MCF 10A (cell line): ENCODE data around the gene EDAR. TPM values are rescaled to one million over a fixed set of nuclear protein-coding genes. Genes with fewer than 3 reads are reported as not detected.
A peak's percentile ranks its signal among the peaks of the same experiment; 100 is the strongest.

Source experiments
- BruUV-seq: library from RNA; stranded (reverse); fragments of 400-500 nt; replicated peaks from 2 replicates; lab custom pipeline; 2021; lab: Mats Ljungman, UMichigan
- CTCF ChIA-PET: fragments of 300-600 bp; sonication (Branson Sonifier 250); formaldehyde crosslinking; extraction: SDS; loops from one replicate; lab custom pipeline; 2021; ENCODE audit warnings: antibody characterized with exemption, inconsistent platforms; lab: Yijun Ruan, JAX
- POLR2A ChIA-PET: fragments of 300-600, 350-650 bp; sonication (Branson Sonifier 250); formaldehyde crosslinking; extraction: SDS; loops from one replicate; lab custom pipeline; 2020; ENCODE audit warnings: antibody characterized with exemption, inconsistent platforms; lab: Yijun Ruan, JAX
- DNase-seq: peaks from one replicate; pipeline ENCODE4 v3.0.0-alpha.2; 2018; ENCODE audit not compliant: unreplicated experiment
- H3K27ac Mint-ChIP-seq: one replicate; pipeline ENCODE4 v1.8.0; 2022; ENCODE audit warnings: mild to moderate bottlenecking, low read depth, mixed read lengths; ENCODE audit not compliant: unreplicated experiment
- H3K27me3 Mint-ChIP-seq: one replicate; pipeline ENCODE4 v1.8.0; 2022; ENCODE audit warnings: mixed read lengths; ENCODE audit not compliant: insufficient read depth, unreplicated experiment
- H3K36me3 Mint-ChIP-seq: one replicate; pipeline ENCODE4 v1.8.0; 2022; ENCODE audit warnings: mild to moderate bottlenecking, moderate library complexity, mixed read lengths; ENCODE audit not compliant: insufficient read depth, unreplicated experiment
- H3K4me1 Mint-ChIP-seq: one replicate; pipeline ENCODE4 v1.8.0; 2022; ENCODE audit warnings: mixed read lengths; ENCODE audit not compliant: insufficient read depth, unreplicated experiment
- H3K4me3 Mint-ChIP-seq: one replicate; pipeline ENCODE4 v1.8.0; 2022; ENCODE audit warnings: mild to moderate bottlenecking, moderate library complexity, mixed read lengths; ENCODE audit not compliant: unreplicated experiment
- H3K9me3 Mint-ChIP-seq: one replicate; pipeline ENCODE4 v1.8.0; 2022; ENCODE audit warnings: mixed read lengths; ENCODE audit not compliant: unreplicated experiment
- intact Hi-C: fragments of 100-400 bp; cut with micrococcal nuclease; formaldehyde crosslinking; loops from 2 replicates; pipeline ENCODE4 v1.14.1; 2022
- total RNA-seq: library from RNA; stranded (reverse); gene quantifications from 2 replicates; pipeline ENCODE4 v1.2.3, GENCODE V29; 2022
- TF ChIP-seq, protein P1 (sequence below): fragments of 200-600 bp; IDR thresholded peaks from one replicate; pipeline ENCODE4 v1.8.0; 2022; ENCODE audit warnings: antibody characterized with exemption, mild to moderate bottlenecking; ENCODE audit not compliant: unreplicated experiment

Gene EDAR
- total RNA-seq, 1 experiment from 2014 or later: 0.14 TPM

DNA sequence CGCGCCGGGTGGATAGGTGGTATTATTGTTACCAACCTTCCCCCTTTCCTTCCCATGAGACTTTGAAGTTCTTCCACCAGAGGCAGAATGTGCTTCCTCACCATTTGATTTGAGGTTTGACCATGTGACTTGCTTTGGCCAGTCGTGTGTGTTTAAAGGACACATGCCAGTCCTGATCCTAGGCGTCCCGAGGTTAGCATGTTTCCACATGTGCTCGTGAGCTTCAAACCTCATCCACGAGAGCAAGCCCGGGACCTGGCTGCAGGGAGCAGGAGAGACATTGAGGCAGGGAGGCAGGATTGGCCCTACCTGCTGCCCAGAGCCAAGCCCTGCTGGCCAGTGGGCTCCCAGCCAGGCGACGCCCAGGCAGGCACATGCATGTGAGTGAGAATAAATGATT, 27.4 kb upstream of the EDAR start:
- no peaks in the 10 kb centered on the region for H3K4me1 Mint-ChIP-seq
- no peak overlapping the region for H3K4me3 Mint-ChIP-seq
- H3K27ac Mint-ChIP-seq: no peak overlapping the region
- H3K36me3 Mint-ChIP-seq: no peaks in the 10 kb centered on the region
- BruUV-seq: no TSS peak
- ChIA-PET POLR2A (interaction anchor here (0.5 kb wide), 1 partner anchor 911 kb away, joined by 3 read pairs; no protein-coding TSS in a partner anchor), CTCF (no interaction called here)
- DNase-seq: no peak
- H3K9me3 Mint-ChIP-seq: no peaks in the 10 kb centered on the region
- H3K27me3 Mint-ChIP-seq: peaks cover 50% of the 10 kb centered on the region
- intact Hi-C loops: no loop called here
- TF ChIP-seq, protein P1, sequence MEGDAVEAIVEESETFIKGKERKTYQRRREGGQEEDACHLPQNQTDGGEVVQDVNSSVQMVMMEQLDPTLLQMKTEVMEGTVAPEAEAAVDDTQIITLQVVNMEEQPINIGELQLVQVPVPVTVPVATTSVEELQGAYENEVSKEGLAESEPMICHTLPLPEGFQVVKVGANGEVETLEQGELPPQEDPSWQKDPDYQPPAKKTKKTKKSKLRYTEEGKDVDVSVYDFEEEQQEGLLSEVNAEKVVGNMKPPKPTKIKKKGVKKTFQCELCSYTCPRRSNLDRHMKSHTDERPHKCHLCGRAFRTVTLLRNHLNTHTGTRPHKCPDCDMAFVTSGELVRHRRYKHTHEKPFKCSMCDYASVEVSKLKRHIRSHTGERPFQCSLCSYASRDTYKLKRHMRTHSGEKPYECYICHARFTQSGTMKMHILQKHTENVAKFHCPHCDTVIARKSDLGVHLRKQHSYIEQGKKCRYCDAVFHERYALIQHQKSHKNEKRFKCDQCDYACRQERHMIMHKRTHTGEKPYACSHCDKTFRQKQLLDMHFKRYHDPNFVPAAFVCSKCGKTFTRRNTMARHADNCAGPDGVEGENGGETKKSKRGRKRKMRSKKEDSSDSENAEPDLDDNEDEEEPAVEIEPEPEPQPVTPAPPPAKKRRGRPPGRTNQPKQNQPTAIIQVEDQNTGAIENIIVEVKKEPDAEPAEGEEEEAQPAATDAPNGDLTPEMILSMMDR: no peak

DNA sequence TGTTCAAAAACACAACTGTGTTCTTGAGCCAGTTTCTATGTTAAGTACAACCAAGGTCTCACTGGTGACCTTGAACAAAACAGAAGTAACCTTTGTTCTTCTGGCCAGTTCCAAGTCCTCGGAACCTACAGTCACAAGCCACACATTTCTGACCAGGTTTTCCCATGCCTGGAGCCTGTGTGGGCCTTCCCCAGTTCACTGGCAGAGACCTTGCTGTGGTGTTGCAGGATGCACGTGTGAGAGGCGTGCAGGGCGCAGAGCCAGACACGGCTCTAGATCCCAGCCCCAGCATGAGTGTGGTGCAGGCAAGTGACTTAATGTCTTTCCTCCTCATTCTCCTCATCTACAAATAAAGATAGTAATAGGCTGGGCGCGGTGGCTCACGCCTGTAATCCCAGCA, 25.5 kb upstream of the EDAR start:
- intact Hi-C loops: no loop called here
- ChIA-PET POLR2A (interaction anchor here (0.6 kb wide), 1 partner anchor 1856 kb away, joined by 3 read pairs; no protein-coding TSS in a partner anchor), CTCF (no interaction called here)
- DNase-seq: no peak
- H3K4me3 Mint-ChIP-seq: no peak overlapping the region
- H3K27me3 Mint-ChIP-seq: peaks cover 31% of the 10 kb centered on the region
- H3K27ac Mint-ChIP-seq: no peak overlapping the region
- no peaks in the 10 kb centered on the region for H3K9me3 Mint-ChIP-seq
- no peaks in the 10 kb centered on the region for H3K36me3 Mint-ChIP-seq
- no TSS peak for BruUV-seq
- TF ChIP-seq, protein P1: no peak
- no peaks in the 10 kb centered on the region for H3K4me1 Mint-ChIP-seq

DNA sequence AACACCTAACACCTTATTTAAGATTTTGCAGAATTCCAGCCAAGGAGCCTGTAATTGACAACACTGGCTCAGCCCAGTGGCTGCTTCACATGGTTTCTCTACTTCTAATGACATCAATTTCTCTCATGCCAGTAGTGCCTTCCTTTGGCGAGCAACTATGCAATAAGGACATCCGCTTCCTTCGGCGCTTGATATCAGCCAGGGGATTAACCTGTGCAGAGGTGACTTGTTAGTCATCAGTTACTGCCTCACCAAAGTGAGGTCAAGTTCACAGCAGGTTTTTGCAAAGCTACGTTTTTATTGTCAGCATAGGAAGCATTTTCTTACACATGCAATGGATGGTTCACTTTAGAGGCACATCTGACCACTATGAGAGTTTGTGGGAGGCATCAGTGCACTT, 24.0 kb upstream of the EDAR start:
- H3K36me3 Mint-ChIP-seq: no peaks in the 10 kb centered on the region
- ChIA-PET POLR2A (no interaction called here), CTCF (no interaction called here)
- H3K4me1 Mint-ChIP-seq: no peaks in the 10 kb centered on the region
- no peaks in the 10 kb centered on the region for H3K9me3 Mint-ChIP-seq
- H3K27ac Mint-ChIP-seq: no peak overlapping the region
- BruUV-seq: no TSS peak
- peaks cover 17% of the 10 kb centered on the region for H3K27me3 Mint-ChIP-seq
- no peak for DNase-seq
- H3K4me3 Mint-ChIP-seq: no peak overlapping the region
- TF ChIP-seq, protein P1: no peak
- intact Hi-C loops: no loop called here

DNA sequence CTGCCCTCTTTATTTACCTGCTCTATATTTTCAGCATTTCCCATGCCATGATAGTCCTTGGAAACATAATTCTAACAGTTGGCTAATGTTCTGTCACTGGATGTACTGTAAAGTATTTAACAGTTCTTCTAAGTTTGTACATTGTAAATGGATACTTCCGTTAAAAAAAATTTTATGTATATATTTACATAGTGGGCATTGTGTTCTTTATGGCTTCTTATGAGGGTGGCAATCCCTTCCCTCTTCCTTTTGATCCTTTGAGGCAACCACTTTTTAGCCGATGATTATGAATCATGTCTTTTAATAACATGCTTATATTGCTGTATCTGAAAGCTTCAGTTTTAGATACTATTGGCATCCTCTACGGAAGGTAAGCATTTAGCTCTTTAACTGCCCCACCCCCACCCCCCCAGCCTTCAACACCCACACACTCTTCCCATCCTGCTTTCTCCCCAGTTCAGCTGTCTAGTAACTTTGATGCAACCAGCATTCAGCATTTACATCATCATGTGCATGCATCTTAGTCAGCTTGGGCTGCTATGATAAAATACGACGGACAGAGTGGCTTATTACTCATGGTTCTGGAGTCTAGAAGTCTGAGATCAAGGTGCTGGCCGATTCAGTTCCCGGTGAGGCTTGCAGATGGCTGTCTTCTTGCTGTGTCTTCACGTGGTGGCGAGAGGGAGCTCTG, 21.0 kb upstream of the EDAR start:
- POLR2A ChIA-PET: interaction anchor here (1.6 kb wide), 1 partner anchor 11 kb away, joined by 3 read pairs; no protein-coding TSS in a partner anchor
- no peaks in the 10 kb centered on the region for H3K36me3 Mint-ChIP-seq
- no peak overlapping the region for H3K4me3 Mint-ChIP-seq
- TF ChIP-seq, protein P1: no peak
- CTCF ChIA-PET: interaction anchor here (0.7 kb wide), 1 partner anchor 23 kb away, joined by 4 read pairs; no protein-coding TSS in a partner anchor
- intact Hi-C loops: no loop called here
- no TSS peak for BruUV-seq
- DNase-seq: peak; percentile 19
- H3K4me1 Mint-ChIP-seq: no peaks in the 10 kb centered on the region
- H3K27ac Mint-ChIP-seq: no peak overlapping the region
- H3K9me3 Mint-ChIP-seq: no peaks in the 10 kb centered on the region
- H3K27me3 Mint-ChIP-seq: peaks cover 4% of the 10 kb centered on the region
